Renal pelvis (tissue), 4 donors: ENCODE results near the gene ACY1. TPM values are rescaled to one million over a fixed set of nuclear protein-coding genes. Genes with fewer than 3 reads are reported as not detected.
A peak's percentile ranks its signal among the peaks of the same experiment; 100 is the strongest.

Source experiments
- DNase-seq: peaks from one replicate; pipeline ENCODE4 v3.0.0-alpha.2; 2013
- polyA plus RNA-seq, 3 donors: library from polyadenylated mRNA; unstranded; fragments of 120-200 nt; gene quantifications; one replicate each; pipeline ENCODE4 v1.2.1, GENCODE V29; 2013; ENCODE audit not compliant: insufficient read length in 3 of 3

ACY1 gene
- polyA plus RNA-seq, 3 donors = 120 to 128 (median 127) TPM

GRCh38 chr3:51960386-51960785 is 22.9 kb upstream of the ACY1 start:
- DNase-seq = no peak

GRCh38 chr3:51961011-51961410 is 22.3 kb upstream of the ACY1 start:
- DNase-seq = no peak

GRCh38 chr3:51961602-51962569 is 21.4 kb upstream of the ACY1 start:
- DNase-seq = no peak

GRCh38 chr3:51962854-51963530 is 20.3 kb upstream of the ACY1 start:
- no peak for DNase-seq

GRCh38 chr3:51963951-51964451 is 19.3 kb upstream of the ACY1 start:
- peak; percentile 85 for DNase-seq

GRCh38 chr3:51964521-51964920 is 18.8 kb upstream of the ACY1 start:
- DNase-seq = no peak

- no peak for DNase-seq
Measured at GRCh38 chr3:51966016-51966415, 17.3 kb upstream of the ACY1 start.

- DNase-seq = no peak
Measured at GRCh38 chr3:51966486-51966885, 16.8 kb upstream of the ACY1 start.

GRCh38 chr3:51966922-51967383 is 16.4 kb upstream of the ACY1 start:
- no peak for DNase-seq

- DNase-seq = no peak
Measured at GRCh38 chr3:51967384-51968169, 15.8 kb upstream of the ACY1 start, which contains the start of gene PCBP4. PCBP4 (minus strand) TSS chr3:51967454; CDS start chr3:51961240, 6,214 bp downstream.

- peak; percentile 56 for DNase-seq
Measured at GRCh38 chr3:51968170-51968775, 15.1 kb upstream of the ACY1 start.

GRCh38 chr3:51968883-51969678 is 14.3 kb upstream of the ACY1 start:
- no peak for DNase-seq

GRCh38 chr3:51969841-51970240 is 13.5 kb upstream of the ACY1 start:
- DNase-seq = no peak

- no peak for DNase-seq
Measured at GRCh38 chr3:51970606-51971300, 12.6 kb upstream of the ACY1 start.

- no peak for DNase-seq
Measured at GRCh38 chr3:51971350-51971749, 12.0 kb upstream of the ACY1 start.

GRCh38 chr3:51974277-51974962 is 8.9 kb upstream of the ACY1 start:
- no peak for DNase-seq

- no peak for DNase-seq
Measured at GRCh38 chr3:51974963-51975851, 8.1 kb upstream of the ACY1 start, which contains the start of gene ABHD14A. ABHD14A (plus strand) TSS chr3:51975064; CDS start chr3:51975136, 72 bp downstream.
